GM23338 (cell line): ENCODE data around the gene NUP50. TPM values are rescaled to one million over a fixed set of nuclear protein-coding genes. Genes with fewer than 3 reads are reported as not detected.

Experiments used
- ATAC-seq: fragments of 200-7000 bp; cut with Tn5 transposase; 3 replicates; pipeline ENCODE4 v1.9.1; 2020
- DNase-seq: peaks from one replicate; pipeline ENCODE4 v3.0.0-alpha.2; 2015; ENCODE audit warnings: low spot score
- H2AFZ ChIP-seq: fragments of 200-600 bp; sonication (generic); 2 replicates; pipeline ENCODE4 v1.8.0; 2016; ENCODE audit warnings: antibody characterized with exemption, mild to moderate bottlenecking, moderate library complexity
- H3F3A ChIP-seq: fragments of 200-600 bp; sonication (generic); replicated peaks from 2 replicates; pipeline ENCODE4 v1.8.0; 2017; ENCODE audit warnings: antibody characterized with exemption, mixed run types, low read depth
- H3K27ac ChIP-seq: fragments of 200-600 bp; sonication (generic); 2 replicates; pipeline ENCODE4 v1.6.1; 2016; ENCODE audit warnings: low read depth
- H3K27me3 ChIP-seq: fragments of 200-600 bp; sonication (generic); 2 replicates; pipeline ENCODE4 v1.8.0; 2016; ENCODE audit warnings: mild to moderate bottlenecking, mixed run types, moderate library complexity; ENCODE audit not compliant: insufficient read depth
- H3K36me3 ChIP-seq: fragments of 200-600 bp; sonication (generic); 2 replicates; pipeline ENCODE4 v1.8.0; 2016; ENCODE audit warnings: mild to moderate bottlenecking; ENCODE audit not compliant: insufficient read depth
- H3K4me1 ChIP-seq: fragments of 200-600 bp; sonication (generic); 2 replicates; pipeline ENCODE4 v1.8.0; 2016; ENCODE audit warnings: mild to moderate bottlenecking, moderate library complexity; ENCODE audit not compliant: insufficient read depth
- H3K4me2 ChIP-seq: fragments of 200-600 bp; sonication (generic); 2 replicates; pipeline ENCODE4 v1.7.1; 2017; ENCODE audit warnings: mixed run types
- H3K4me3 ChIP-seq: fragments of 200-600 bp; sonication (generic); 2 replicates; pipeline ENCODE4 v1.6.1; 2016; ENCODE audit warnings: mixed run types
- H3K79me2 ChIP-seq: fragments of 200-600 bp; sonication (generic); replicated peaks from 2 replicates; pipeline ENCODE4 v1.8.0; 2017; ENCODE audit warnings: mild to moderate bottlenecking; ENCODE audit not compliant: insufficient read depth
- H3K9me2 ChIP-seq: fragments of 200-600 bp; sonication (generic); 2 replicates; pipeline ENCODE4 v1.8.0; 2017; ENCODE audit not compliant: insufficient read depth
- H4K20me1 ChIP-seq: fragments of 200-600 bp; sonication (generic); replicated peaks from 2 replicates; pipeline ENCODE4 v1.8.0; 2017; ENCODE audit warnings: mild to moderate bottlenecking; ENCODE audit not compliant: insufficient read depth
- H3K27ac Mint-ChIP-seq: 2 replicates; pipeline ENCODE4 v1.8.0; 2020; ENCODE audit warnings: inconsistent platforms, mild to moderate bottlenecking, moderate library complexity, mixed read lengths
- H3K27me3 Mint-ChIP-seq: 3 replicates; pipeline ENCODE4 v1.8.0; 2022; ENCODE audit warnings: low read depth, mild to moderate bottlenecking, moderate library complexity, mixed read lengths, inconsistent platforms; ENCODE audit not compliant: insufficient read depth, poor library complexity
- H3K36me3 Mint-ChIP-seq: 3 replicates; pipeline ENCODE4 v1.8.0; 2021; ENCODE audit warnings: low read depth, mild to moderate bottlenecking, inconsistent platforms, moderate library complexity, mixed read lengths
- H3K4me1 Mint-ChIP-seq: 3 replicates; pipeline ENCODE4 v1.8.0; 2020; ENCODE audit warnings: mild to moderate bottlenecking, inconsistent platforms, mixed read lengths
- H3K4me3 Mint-ChIP-seq: 3 replicates; pipeline ENCODE4 v1.8.0; 2021; ENCODE audit warnings: moderate library complexity, mild to moderate bottlenecking, inconsistent platforms, mixed read lengths
- H3K9me3 Mint-ChIP-seq: 3 replicates; pipeline ENCODE4 v1.8.0; 2020; ENCODE audit warnings: moderate library complexity, mild to moderate bottlenecking, inconsistent platforms, mixed read lengths
- CREB1 ChIP-seq: fragments of 250-450 bp; sonication (Bioruptor Pico); IDR thresholded peaks from 2 replicates; pipeline ENCODE4 v1.5.0; 2020; ENCODE audit warnings: low read depth, mild to moderate bottlenecking, moderate library complexity
- CTCF ChIP-seq, 2 experiments: fragments of 200-600 bp in 1 of 2; sonication (generic) in 1 of 2; conservative IDR thresholded peaks; 2 replicates each; pipeline versions ENCODE4 v1.5.1 to v1.6.1; 2016 to 2017; ENCODE audit warnings: antibody characterized with exemption in 2 of 2, low read depth in 2 of 2, mild to moderate bottlenecking in 2 of 2, moderate library complexity in 1 of 2
- ETS1 ChIP-seq: IDR thresholded peaks from 2 replicates; pipeline ENCODE4 v1.6.1; 2016; ENCODE audit warnings: antibody characterized with exemption
- EZH2 ChIP-seq: fragments of 200-600 bp; sonication (generic); IDR thresholded peaks from one replicate; pipeline ENCODE4 v1.8.0; 2017; ENCODE audit warnings: antibody characterized with exemption, mild to moderate bottlenecking, low read depth; ENCODE audit not compliant: unreplicated experiment
- EZH2phosphoT487 ChIP-seq: fragments of 200-600 bp; sonication (generic); IDR thresholded peaks from one replicate; pipeline ENCODE4 v1.8.1; 2018; ENCODE audit warnings: antibody characterized with exemption; ENCODE audit not compliant: unreplicated experiment
- JUNB ChIP-seq: IDR thresholded peaks from one replicate; pipeline ENCODE4 v1.6.1; 2016; ENCODE audit warnings: antibody characterized with exemption; ENCODE audit not compliant: unreplicated experiment
- NANOG ChIP-seq: IDR thresholded peaks from 2 replicates; pipeline ENCODE4 v1.6.1; 2016; ENCODE audit warnings: antibody characterized with exemption, borderline replicate concordance
- POLR2AphosphoS5 ChIP-seq: IDR thresholded peaks from 2 replicates; pipeline ENCODE4 v1.6.1; 2016; ENCODE audit warnings: antibody characterized with exemption, low read depth
- REST ChIP-seq: IDR thresholded peaks from one replicate; pipeline ENCODE4 v1.6.1; 2018; ENCODE audit warnings: antibody characterized with exemption; ENCODE audit not compliant: unreplicated experiment
- STAT1 ChIP-seq: IDR thresholded peaks from one replicate; pipeline ENCODE4 v1.6.1; 2016; ENCODE audit warnings: antibody characterized with exemption; ENCODE audit not compliant: unreplicated experiment
- ZNF114 ChIP-seq: fragments of 250-450 bp; sonication (Bioruptor Pico); IDR thresholded peaks from 2 replicates; pipeline ENCODE4 v1.5.0; 2020; ENCODE audit warnings: mild to moderate bottlenecking, moderate library complexity
- ZNF331 ChIP-seq: fragments of 250-450 bp; sonication (Bioruptor Pico); IDR thresholded peaks from 2 replicates; pipeline ENCODE4 v1.5.0; 2020; ENCODE audit warnings: low read depth, mild to moderate bottlenecking, moderate library complexity
- ZNF462 ChIP-seq: fragments of 250-450 bp; sonication (Bioruptor Pico); IDR thresholded peaks from 2 replicates; pipeline ENCODE4 v1.5.0; 2020; ENCODE audit warnings: mild to moderate bottlenecking, moderate library complexity
- polyA plus RNA-seq: library from polyadenylated mRNA; unstranded; fragments of >200 nt; fragmentation: Nextera tagmentation; extraction: Ambion mirVana; gene quantifications from 2 replicates; pipeline ENCODE4 v1.2.1, GENCODE V29; 2016
- total RNA-seq: library from RNA; depleted of rRNA; stranded (reverse); fragments of >200 nt; shearing (Covaris generic); gene quantifications from 2 replicates; pipeline ENCODE4 v1.2.3, GENCODE V29; 2014

Gene NUP50
- total and polyA plus RNA-seq, 2 experiments from 2014 or later, result 45.9 to 96.6 TPM

GRCh38 chr22:45190202-45190872 is 26.6 kb downstream of the NUP50 start:
- H3K36me3 Mint-ChIP-seq, result peaks cover 14% of the 10 kb centered on the region
- no peaks in the 10 kb centered on the region for H3K9me3 Mint-ChIP-seq
- H3K27ac Mint-ChIP-seq, result no peak overlapping the region
- Histone ChIP-seq H3K4me2 (no peak overlapping the region), H3F3A (0 out of 2 replicates have a peak, but pooled peaks cover 3% of the 10 kb centered on the region), H3K36me3 (no peaks in the 10 kb centered on the region), H2AFZ (no peak overlapping the region), H3K79me2 (no peaks in the 10 kb centered on the region), H3K4me3 (no peak overlapping the region), H3K9me2 (no peaks in the 10 kb centered on the region), H3K4me1 (peaks cover 8% of the 10 kb centered on the region; the same call in 1 of the 2 replicates), H4K20me1 (peaks cover 8% of the 10 kb centered on the region; the same call in 1 of the 2 replicates), H3K27ac (no peak overlapping the region), H3K27me3 (no peaks in the 10 kb centered on the region)
- peaks cover 32% of the 10 kb centered on the region for H3K4me1 Mint-ChIP-seq
- no peak for ATAC-seq
- H3K27me3 Mint-ChIP-seq, result peaks cover 4% of the 10 kb centered on the region
- H3K4me3 Mint-ChIP-seq, result no peak overlapping the region
- no peak for DNase-seq
- no peak for TF ChIP-seq EZH2
- no peak for TF ChIP-seq CREB1 (CRISPR knock-in tag)
- no peak for TF ChIP-seq ETS1
- no peak for TF ChIP-seq EZH2phosphoT487
- no peak for TF ChIP-seq STAT1
- no peak for TF ChIP-seq POLR2AphosphoS5
- no peak for TF ChIP-seq ZNF331 (CRISPR knock-in tag)
- no peak for TF ChIP-seq ZNF462 (CRISPR knock-in tag)
- no peak for TF ChIP-seq REST
- no peak for TF ChIP-seq NANOG
- no peak for TF ChIP-seq CTCF (conservative IDR thresholded peaks at IDR 0.05; ENCODE audit: low read depth in 2 of 2)
- TF ChIP-seq JUNB, result no peak
- TF ChIP-seq ZNF114 (CRISPR knock-in tag), result no peak
